GM18502 (cell line): ENCODE results near the gene PTPN14.
"Not testable (repeated sequence)": the region's sequence is repeated elsewhere in the genome, so short reads cannot be mapped to it uniquely, and the experiment has no call there.

Experiments
- ATAC-seq: cut with Tn5 transposase; IDR thresholded peaks from one replicate; pipeline ENCODE4 v1.9.1; 2021; ENCODE audit warnings: mild to moderate bottlenecking; ENCODE audit not compliant: unreplicated experiment, poor library complexity

The PTPN14 gene

GRCh38 chr1:214542275-214543199, 8.9 kb downstream of the PTPN14 start:
- ATAC-seq = no peak

- no peak for ATAC-seq
Observed at GRCh38 chr1:214541693-214542092, 9.7 kb downstream of the PTPN14 start.

- no peak for ATAC-seq
Observed at GRCh38 chr1:214541206-214541605, 10.2 kb downstream of the PTPN14 start.

GRCh38 chr1:214540324-214540723, 11.1 kb downstream of the PTPN14 start:
- no peak for ATAC-seq

- no peak for ATAC-seq
Observed at GRCh38 chr1:214538496-214538895, 12.9 kb downstream of the PTPN14 start.

- no peak for ATAC-seq
Observed at GRCh38 chr1:214537872-214538473, 13.4 kb downstream of the PTPN14 start.

- ATAC-seq = no peak
Observed at GRCh38 chr1:214537219-214537618, 14.2 kb downstream of the PTPN14 start.

- no peak for ATAC-seq
Observed at GRCh38 chr1:214532070-214532469, 19.3 kb downstream of the PTPN14 start.

GRCh38 chr1:214525535-214526019, 25.8 kb downstream of the PTPN14 start:
- no peak for ATAC-seq

- ATAC-seq = no peak
Observed at GRCh38 chr1:214524824-214525223, 26.6 kb downstream of the PTPN14 start.

GRCh38 chr1:214523124-214523824, 28.1 kb downstream of the PTPN14 start:
- no peak for ATAC-seq

- ATAC-seq = not testable (repeated sequence)
Observed at GRCh38 chr1:214521458-214521857, 29.9 kb downstream of the PTPN14 start.

GRCh38 chr1:214520544-214521165, 30.7 kb downstream of the PTPN14 start:
- ATAC-seq = no peak

GRCh38 chr1:214518361-214518760, 33.0 kb downstream of the PTPN14 start:
- no peak for ATAC-seq

- no peak for ATAC-seq
Observed at GRCh38 chr1:214516434-214517326, 34.7 kb downstream of the PTPN14 start.

GRCh38 chr1:214515544-214516433, 35.6 kb downstream of the PTPN14 start:
- no peak for ATAC-seq

- ATAC-seq = no peak
Observed at GRCh38 chr1:214514819-214515383, 36.5 kb downstream of the PTPN14 start.
